ENCODE results near the gene PCK2.

PCK2 gene

GRCh38 chr14:24059841-24060388 lies 34.2 kb upstream of the PCK2 start:
- Histone ChIP-seq H3K27ac (no peak overlapping the region), H3K4me3 (ENCODE audit: low read depth in 1 of 2, low read length in 1 of 2) (no peak overlapping the region), H3K9me3 (no peaks in the 10 kb centered on the region), H3K4me1 (ENCODE audit: control insufficient read depth in 1 of 2, insufficient read depth in 1 of 2, low read depth in 1 of 2, low read length in 1 of 2) (no peaks in the 10 kb centered on the region), H3K36me3 (no peaks in the 10 kb centered on the region), H3K27me3 (peaks cover 13% of the 10 kb centered on the region)
- TF ChIP-seq CTCF (IDR thresholded peaks at IDR 0.05), result no peak

GRCh38 chr14:24060443-24060842 lies 33.7 kb upstream of the PCK2 start:
- TF ChIP-seq CTCF (IDR thresholded peaks at IDR 0.05), result no peak

GRCh38 chr14:24060984-24061913 lies 32.9 kb upstream of the PCK2 start:
- Histone ChIP-seq H3K9me3 (no peaks in the 10 kb centered on the region), H3K27ac (no peak overlapping the region), H3K4me3 (ENCODE audit: low read depth in 1 of 2, low read length in 1 of 2) (no peak overlapping the region), H3K27me3 (peaks cover 5% of the 10 kb centered on the region), H3K4me1 (ENCODE audit: control insufficient read depth in 1 of 2, insufficient read depth in 1 of 2, low read depth in 1 of 2, low read length in 1 of 2) (no peaks in the 10 kb centered on the region), H3K36me3 (no peaks in the 10 kb centered on the region)
- no peak for TF ChIP-seq CTCF (IDR thresholded peaks at IDR 0.05)

More at GRCh38 chr14:24060443-24060842, 33.7 kb upstream of the PCK2 start:
- Histone ChIP-seq H3K27ac (no peak overlapping the region), H3K36me3 (no peaks in the 10 kb centered on the region), H3K4me1 (ENCODE audit: control insufficient read depth in 1 of 2, insufficient read depth in 1 of 2, low read depth in 1 of 2, low read length in 1 of 2) (no peaks in the 10 kb centered on the region), H3K9me3 (no peaks in the 10 kb centered on the region), H3K4me3 (ENCODE audit: low read depth in 1 of 2, low read length in 1 of 2) (no peak overlapping the region), H3K27me3 (peaks cover 7% of the 10 kb centered on the region)

GRCh38 chr14:24062216-24062980 lies 31.7 kb upstream of the PCK2 start:
- Histone ChIP-seq H3K4me1 (ENCODE audit: control insufficient read depth in 1 of 2, insufficient read depth in 1 of 2, low read depth in 1 of 2, low read length in 1 of 2) (no peaks in the 10 kb centered on the region), H3K27ac (no peak overlapping the region), H3K27me3 (no peaks in the 10 kb centered on the region), H3K4me3 (ENCODE audit: low read depth in 1 of 2, low read length in 1 of 2) (no peak overlapping the region), H3K36me3 (no peaks in the 10 kb centered on the region), H3K9me3 (no peaks in the 10 kb centered on the region)
- no peak for TF ChIP-seq CTCF (IDR thresholded peaks at IDR 0.05)

- H3K4me1 ChIP-seq (ENCODE audit: control insufficient read depth in 1 of 2, insufficient read depth in 1 of 2, low read depth in 1 of 2, low read length in 1 of 2), result no peaks in the 10 kb centered on the region
- no peak overlapping the region for H3K27ac ChIP-seq
- no peak for TF ChIP-seq CTCF (IDR thresholded peaks at IDR 0.05)
- H3K9me3 ChIP-seq, result no peaks in the 10 kb centered on the region
- no peak overlapping the region for H3K4me3 ChIP-seq (ENCODE audit: low read depth in 1 of 2, low read length in 1 of 2)
- H3K36me3 ChIP-seq, result no peaks in the 10 kb centered on the region
- no peaks in the 10 kb centered on the region for H3K27me3 ChIP-seq
Measured at GRCh38 chr14:24063263-24063836, 30.8 kb upstream of the PCK2 start.

Data from neutrophil (primary cell).